SK-N-DZ (cell line): ENCODE measurements around the gene MLLT6.

Experiments used
- DNase-seq: peaks from one replicate; pipeline ENCODE4 v3.0.0-alpha.2; 2015; ENCODE audit warnings: low spot score

MLLT6 gene

GRCh38 chr17:38706505-38707216, 1.6 kb downstream of the MLLT6 start:
- no peak for DNase-seq

- DNase-seq: no peak
Observed at GRCh38 chr17:38707678-38708351, 2.7 kb downstream of the MLLT6 start.

GRCh38 chr17:38709104-38709820, 4.2 kb downstream of the MLLT6 start:
- DNase-seq: no peak

DNA sequence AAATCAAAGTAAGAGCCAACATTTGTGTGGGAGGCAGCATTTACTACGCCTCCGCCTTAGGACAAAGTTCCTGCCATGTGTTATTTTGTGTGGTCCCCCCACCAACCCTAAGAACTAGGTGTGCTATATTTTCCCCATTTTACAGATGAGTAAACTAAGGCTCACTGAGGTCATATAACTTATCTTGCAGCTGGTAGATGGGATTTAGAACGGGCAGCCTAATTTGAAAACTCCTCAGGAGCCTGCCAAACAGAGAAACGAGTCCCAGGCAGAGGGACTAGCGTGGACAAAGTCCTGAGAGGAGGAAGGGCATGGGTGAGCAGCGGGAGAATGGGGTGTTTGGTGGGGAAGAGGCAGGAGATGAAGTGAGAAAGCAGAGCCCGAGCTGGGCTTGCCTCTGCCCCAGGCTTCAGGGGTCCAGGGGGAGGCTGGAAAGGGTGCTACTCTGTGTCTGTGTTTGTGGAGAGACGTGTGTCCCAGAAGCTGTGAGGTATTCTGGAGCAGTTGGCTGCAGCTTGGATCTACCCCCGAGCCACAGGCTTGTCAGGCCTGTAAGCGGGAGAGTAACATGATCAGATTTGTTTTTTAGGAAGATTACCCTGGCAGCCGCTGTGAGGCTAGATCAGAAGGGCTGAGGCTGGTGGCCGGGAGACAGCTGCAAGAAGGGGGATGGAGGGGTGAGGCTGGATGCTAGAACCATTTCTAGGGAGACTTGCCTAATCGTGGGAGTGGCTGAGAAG, 5.0 kb downstream of the MLLT6 start:
- no peak for DNase-seq

- DNase-seq: no peak
Observed at GRCh38 chr17:38710604-38710962, 5.5 kb downstream of the MLLT6 start.

DNA sequence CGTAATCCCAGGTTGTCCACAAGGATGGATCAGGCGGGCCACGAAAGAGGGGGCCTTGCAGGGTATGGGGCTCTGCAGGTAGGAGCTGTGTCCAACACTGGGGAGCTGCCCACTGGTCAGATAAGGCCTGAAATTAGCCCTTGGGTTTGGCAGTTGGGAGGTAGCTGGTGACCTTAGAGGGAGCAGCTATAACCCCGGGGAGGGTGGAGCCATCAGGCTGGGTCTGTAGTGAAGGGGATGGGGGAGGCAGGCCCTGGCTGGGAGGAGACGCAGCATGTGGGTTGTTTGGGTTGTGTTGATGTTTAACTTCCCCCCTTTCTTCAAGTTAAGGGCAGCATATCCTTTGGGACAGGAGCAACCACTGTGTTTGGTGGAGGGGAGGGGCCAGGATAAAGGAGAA, 5.9 kb downstream of the MLLT6 start:
- DNase-seq: no peak

- no peak for DNase-seq
Observed at GRCh38 chr17:38711792-38712571, 6.9 kb downstream of the MLLT6 start.

- no peak for DNase-seq
Observed at GRCh38 chr17:38712593-38712992, 7.5 kb downstream of the MLLT6 start.

DNA sequence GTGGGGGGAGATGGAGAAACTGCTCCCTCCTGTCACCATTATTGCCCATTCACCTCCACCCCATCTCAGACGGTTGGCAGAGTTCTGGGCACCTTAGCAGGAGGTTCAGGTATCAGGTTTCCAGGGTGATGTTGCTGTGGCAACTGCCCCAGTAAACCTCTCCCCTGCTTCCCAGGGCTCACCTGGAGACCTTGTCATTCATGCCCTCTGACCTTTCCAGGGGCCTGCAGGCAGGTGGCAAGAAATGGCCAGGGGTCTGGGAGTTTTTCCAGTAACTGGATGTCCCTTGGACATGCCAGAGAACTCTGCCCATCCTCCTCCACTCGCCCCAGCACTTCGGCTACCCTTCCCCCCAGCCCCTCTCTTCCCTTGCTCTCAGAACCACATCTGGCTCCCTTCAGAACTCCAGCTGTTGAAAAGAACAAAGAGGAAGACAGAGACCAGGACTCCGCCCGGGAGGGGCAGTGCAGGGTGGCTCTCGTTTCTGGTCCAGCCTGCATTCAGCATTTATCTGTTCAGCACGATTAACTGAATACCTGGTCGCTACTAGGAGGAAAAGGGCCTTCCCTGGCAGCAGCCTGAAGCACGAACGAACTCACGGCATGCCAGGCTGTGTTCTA, 8.5 kb downstream of the MLLT6 start:
- DNase-seq: no peak

DNA sequence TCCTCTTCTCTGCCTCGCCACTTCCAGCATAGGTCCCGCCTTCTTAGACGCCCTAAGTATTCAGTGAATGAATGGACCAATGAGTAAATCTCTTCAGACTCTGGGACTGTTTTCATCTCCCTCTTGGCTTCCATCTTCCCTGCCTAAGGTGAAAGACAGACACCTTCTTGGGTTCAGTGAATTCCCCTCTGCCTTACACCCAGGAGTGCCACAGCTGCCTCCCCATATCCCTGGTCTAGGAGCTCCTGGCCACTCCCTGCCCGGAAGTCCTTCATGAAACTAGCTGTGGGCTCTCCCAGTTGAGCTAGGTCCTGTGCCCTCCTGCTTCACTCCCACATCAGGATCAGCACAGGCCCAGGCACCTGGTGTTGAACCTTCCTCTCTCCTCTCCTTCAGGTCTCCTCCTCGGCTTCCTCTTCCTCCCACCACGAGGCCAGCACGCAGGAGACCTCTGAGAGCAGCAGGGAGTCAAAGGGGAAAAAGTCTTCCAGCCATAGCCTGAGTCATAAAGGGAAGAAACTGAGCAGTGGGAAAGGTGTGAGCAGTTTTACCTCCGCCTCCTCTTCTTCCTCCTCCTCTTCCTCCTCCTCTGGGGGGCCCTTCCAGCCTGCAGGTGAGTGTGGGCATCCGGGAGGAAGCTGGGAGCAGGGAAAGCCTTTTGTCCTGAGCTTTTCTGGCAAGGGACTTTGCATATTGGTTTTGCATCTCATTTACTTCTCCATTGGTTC, 10.3 kb downstream of the MLLT6 start:
- no peak for DNase-seq

GRCh38 chr17:38716368-38717005, 11.4 kb downstream of the MLLT6 start:
- DNase-seq: no peak

GRCh38 chr17:38717139-38717745, 12.2 kb downstream of the MLLT6 start:
- DNase-seq: no peak

DNA sequence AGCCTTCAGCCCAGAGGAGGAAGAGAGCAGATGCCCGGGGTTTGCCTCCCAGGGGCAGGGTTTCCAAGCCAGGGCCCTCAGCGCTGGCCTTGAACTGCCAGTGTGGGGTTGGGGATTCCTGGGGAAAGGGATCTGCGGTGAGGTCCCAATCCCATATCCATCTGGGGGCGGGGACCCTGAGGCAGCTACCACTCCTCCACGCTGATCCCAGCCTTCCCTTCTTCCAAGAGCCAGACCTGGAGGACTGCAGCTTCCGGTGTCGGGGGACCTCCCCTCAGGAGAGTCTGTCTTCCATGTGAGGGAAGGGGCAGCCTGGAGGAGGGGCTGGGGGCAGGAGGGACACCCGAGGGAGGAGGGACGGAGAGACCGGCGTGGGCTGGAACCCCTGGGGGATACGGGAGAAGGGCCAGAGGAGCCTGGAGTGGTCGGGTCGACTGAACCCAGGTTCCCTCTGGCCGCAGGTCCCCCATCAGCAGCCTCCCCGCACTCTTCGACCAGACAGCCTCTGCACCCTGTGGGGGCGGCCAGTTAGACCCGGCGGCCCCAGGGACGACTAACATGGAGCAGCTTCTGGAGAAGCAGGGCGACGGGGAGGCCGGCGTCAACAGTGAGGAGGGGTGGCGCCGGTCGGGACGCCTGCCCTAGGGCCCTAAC, 14.3 kb downstream of the MLLT6 start:
- DNase-seq: no peak

- no peak for DNase-seq
Observed at GRCh38 chr17:38719943-38720641, 15.0 kb downstream of the MLLT6 start.

- DNase-seq: no peak
Observed at GRCh38 chr17:38720941-38721340, 15.9 kb downstream of the MLLT6 start.

DNA sequence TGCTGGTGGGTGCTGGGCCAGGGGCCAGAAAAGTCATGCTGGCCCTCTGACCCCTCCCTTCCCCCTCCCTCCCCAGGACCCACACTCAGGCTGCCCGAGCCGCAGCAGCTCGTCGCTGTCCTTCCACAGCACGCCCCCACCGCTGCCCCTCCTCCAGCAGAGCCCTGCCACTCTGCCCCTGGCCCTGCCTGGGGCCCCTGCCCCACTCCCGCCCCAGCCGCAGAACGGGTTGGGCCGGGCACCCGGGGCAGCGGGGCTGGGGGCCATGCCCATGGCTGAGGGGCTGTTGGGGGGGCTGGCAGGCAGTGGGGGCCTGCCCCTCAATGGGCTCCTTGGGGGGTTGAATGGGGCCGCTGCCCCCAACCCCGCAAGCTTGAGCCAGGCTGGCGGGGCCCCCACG, 16.7 kb downstream of the MLLT6 start:
- no peak for DNase-seq

DNA sequence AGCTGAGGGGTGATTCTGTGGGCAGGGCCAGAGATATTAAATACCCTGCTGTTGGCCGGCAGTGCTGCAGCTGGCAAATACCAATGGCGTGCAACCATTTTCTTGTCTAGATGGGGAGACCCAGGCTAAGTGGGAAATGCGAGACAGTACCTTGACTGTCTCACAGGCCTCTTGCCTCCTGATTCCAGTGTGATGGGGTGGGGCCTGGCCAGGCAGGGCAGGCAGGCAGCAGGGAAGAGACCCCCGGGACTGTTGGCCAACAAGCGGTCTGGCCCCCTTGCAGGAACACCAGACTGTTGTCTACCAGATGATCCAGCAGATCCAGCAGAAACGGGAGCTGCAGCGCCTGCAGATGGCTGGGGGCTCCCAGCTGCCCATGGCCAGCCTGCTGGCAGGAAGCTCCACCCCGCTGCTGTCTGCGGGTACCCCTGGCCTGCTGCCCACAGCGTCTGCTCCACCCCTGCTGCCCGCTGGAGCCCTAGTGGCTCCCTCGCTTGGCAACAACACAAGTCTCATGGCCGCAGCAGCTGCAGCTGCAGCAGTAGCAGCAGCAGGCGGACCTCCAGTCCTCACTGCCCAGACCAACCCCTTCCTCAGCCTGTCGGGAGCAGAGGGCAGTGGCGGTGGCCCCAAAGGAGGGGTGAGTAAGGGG, 19.4 kb downstream of the MLLT6 start:
- no peak for DNase-seq

GRCh38 chr17:38725066-38725465, 20.0 kb downstream of the MLLT6 start:
- DNase-seq: no peak
